Skeletal muscle tissue (tissue), 4 donors: Measurements from ENCODE around the gene CSNK1E. TPM values are rescaled to one million over a fixed set of nuclear protein-coding genes. Genes with fewer than 3 reads are reported as not detected.

Source experiments
- H3K27ac ChIP-seq: one replicate; pipeline ENCODE4 v1.7.0; 2013; ENCODE audit warnings: mild to moderate bottlenecking, low read depth, low read length, inconsistent platforms
- H3K27me3 ChIP-seq, 3 donors: one replicate each; pipeline ENCODE4 v1.7.0; 2013; ENCODE audit warnings: low read length in 3 of 3; ENCODE audit not compliant: control insufficient read depth in 3 of 3, insufficient read depth in 3 of 3
- H3K36me3 ChIP-seq, 3 donors: one replicate each; pipeline ENCODE4 v1.7.0; 2013; ENCODE audit warnings: low read length in 3 of 3; ENCODE audit not compliant: control insufficient read depth in 3 of 3, insufficient read depth in 3 of 3
- H3K4me1 ChIP-seq, 3 donors: one replicate each; pipeline ENCODE4 v1.7.0; 2013; ENCODE audit warnings: low read length in 3 of 3, mild to moderate bottlenecking in 3 of 3; ENCODE audit not compliant: control insufficient read depth in 3 of 3, insufficient read depth in 3 of 3
- H3K4me3 ChIP-seq, 3 donors: one replicate each; pipeline ENCODE4 v1.7.0; 2013; ENCODE audit warnings: low read length in 3 of 3
- H3K9ac ChIP-seq, 3 donors: one replicate each; pipeline ENCODE4 v1.7.0; 2013; ENCODE audit warnings: low read length in 3 of 3, mild to moderate bottlenecking in 3 of 3, moderate library complexity in 2 of 3, low read depth in 1 of 3
- H3K9me3 ChIP-seq, 3 donors: one replicate each; pipeline ENCODE4 v1.7.0; 2013; ENCODE audit warnings: low read length in 3 of 3; ENCODE audit not compliant: control insufficient read depth in 3 of 3
- total RNA-seq: library from RNA; depleted of rRNA; stranded (reverse); fragments of >200 nt; gene quantifications from one replicate; pipeline ENCODE4 v1.2.3, GENCODE V29; 2014
- donor health status: Osteomylitis.

CSNK1E gene
- total RNA-seq, 1 donor from 2014 or later: 71.0 TPM

GRCh38 chr22:38255697-38256096 lies 61.5 kb downstream of the CSNK1E start:
- Histone ChIP-seq H3K9me3 (no peaks in the 10 kb centered on the region), H3K4me1 (peaks cover 42 to 44% (median 44%) of the 10 kb centered on the region in 3 donors), H3K4me3 (no peak overlapping the region), H3K27me3 (no peaks in the 10 kb centered on the region), H3K27ac (peak overlapping the region; percentile 58), H3K36me3 (no peaks in the 10 kb centered on the region), H3K9ac (no peak overlapping the region)

DNA sequence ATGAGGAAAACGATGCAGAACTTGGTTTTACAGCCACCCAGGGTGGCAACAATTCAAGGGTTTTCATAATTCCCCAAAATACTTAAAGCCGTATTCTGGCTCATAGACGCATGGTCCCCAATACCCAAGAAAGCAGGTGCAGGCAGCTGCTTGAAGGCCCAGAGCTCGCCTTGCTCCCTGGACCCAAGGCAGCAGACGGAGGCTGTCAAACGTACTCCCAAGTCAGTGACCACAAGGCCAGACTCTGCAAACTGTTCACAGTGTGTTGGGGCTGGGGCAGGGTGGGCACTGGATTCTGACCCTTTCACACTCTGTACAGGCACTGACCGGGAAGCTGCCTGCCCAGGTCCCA lies 65.9 kb downstream of the CSNK1E start:
- peak overlapping the region in 1 of 3 donors; percentile 8 for H3K9ac ChIP-seq
- H3K9me3 ChIP-seq: no peaks in the 10 kb centered on the region
- H3K27me3 ChIP-seq: no peaks in the 10 kb centered on the region
- H3K4me1 ChIP-seq: peaks cover 36 to 42% (median 38%) of the 10 kb centered on the region in 3 donors
- no peak overlapping the region for H3K27ac ChIP-seq
- H3K36me3 ChIP-seq: peaks cover 14 to 17% (median 15%) of the 10 kb centered on the region in 3 donors
- H3K4me3 ChIP-seq: no peak overlapping the region

GRCh38 chr22:38250643-38251340 lies 66.4 kb downstream of the CSNK1E start:
- Histone ChIP-seq H3K36me3 (peaks cover 19 to 22% (median 20%) of the 10 kb centered on the region in 3 donors), H3K27me3 (no peaks in the 10 kb centered on the region), H3K4me1 (peaks cover 38 to 47% (median 43%) of the 10 kb centered on the region in 3 donors), H3K4me3 (no peak overlapping the region), H3K27ac (no peak overlapping the region), H3K9ac (peak overlapping the region in 1 of 3 donors; percentile 8), H3K9me3 (no peaks in the 10 kb centered on the region)

GRCh38 chr22:38249803-38250642 lies 67.2 kb downstream of the CSNK1E start:
- Histone ChIP-seq H3K4me3 (peak overlapping the region in 2 of 3 donors; percentile 29 to 37), H3K36me3 (peaks cover 24 to 25% (median 24%) of the 10 kb centered on the region in 3 donors), H3K4me1 (peaks cover 38 to 47% (median 43%) of the 10 kb centered on the region in 3 donors), H3K27me3 (no peaks in the 10 kb centered on the region), H3K9ac (no peak overlapping the region), H3K27ac (peak overlapping the region; percentile 47), H3K9me3 (no peaks in the 10 kb centered on the region)

DNA sequence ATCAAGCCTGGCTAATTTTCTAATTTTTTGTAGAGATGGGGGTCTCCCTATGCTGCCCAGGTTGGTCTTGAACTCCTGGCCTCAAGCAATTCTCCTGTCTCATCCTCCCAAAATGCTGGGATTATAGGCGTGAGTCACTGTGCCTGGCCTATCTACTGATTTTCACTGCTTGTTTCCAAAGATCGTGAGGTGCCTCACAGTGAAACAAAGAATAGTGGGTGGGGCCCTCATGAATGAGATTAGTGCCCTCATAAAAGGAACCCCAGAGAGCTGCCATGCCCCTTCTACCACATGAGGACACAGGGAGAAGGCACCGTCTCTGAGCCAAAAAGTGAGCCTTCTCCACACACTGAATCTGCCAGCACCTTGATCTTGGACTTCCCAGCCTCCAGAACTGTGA lies 67.9 kb downstream of the CSNK1E start:
- Histone ChIP-seq H3K4me1 (peaks cover 38 to 47% (median 43%) of the 10 kb centered on the region in 3 donors), H3K9ac (no peak overlapping the region), H3K36me3 (peaks cover 28 to 31% (median 28%) of the 10 kb centered on the region in 3 donors), H3K27ac (no peak overlapping the region), H3K9me3 (no peaks in the 10 kb centered on the region), H3K27me3 (no peaks in the 10 kb centered on the region), H3K4me3 (no peak overlapping the region)

GRCh38 chr22:38248280-38248679 lies 69.0 kb downstream of the CSNK1E start:
- H3K9ac ChIP-seq: no peak overlapping the region
- no peaks in the 10 kb centered on the region for H3K9me3 ChIP-seq
- no peaks in the 10 kb centered on the region for H3K27me3 ChIP-seq
- H3K36me3 ChIP-seq: peaks cover 28 to 40% (median 35%) of the 10 kb centered on the region in 3 donors
- H3K27ac ChIP-seq: no peak overlapping the region
- no peak overlapping the region for H3K4me3 ChIP-seq
- H3K4me1 ChIP-seq: peaks cover 46 to 50% (median 47%) of the 10 kb centered on the region in 3 donors

DNA sequence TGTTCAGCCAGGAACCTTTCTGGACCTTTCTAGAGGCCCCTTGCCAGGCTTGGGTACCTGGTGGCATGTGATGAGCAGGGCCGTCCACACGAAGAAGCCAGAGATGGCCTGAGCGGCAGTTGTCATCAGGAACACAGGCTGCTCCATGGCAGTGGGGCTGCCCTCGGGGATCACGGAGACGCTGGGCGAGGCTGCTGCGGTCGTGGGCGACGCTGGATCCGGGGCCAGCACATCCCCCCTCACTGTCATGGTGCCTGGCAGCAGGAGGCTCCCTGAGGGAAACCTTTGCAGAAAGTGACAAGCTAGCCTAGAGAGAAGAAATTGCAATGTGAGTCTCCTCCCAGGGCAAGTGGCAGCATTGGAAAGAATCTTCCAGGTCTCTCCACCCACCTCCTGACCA lies 69.5 kb downstream of the CSNK1E start:
- Histone ChIP-seq H3K27ac (no peak overlapping the region), H3K4me3 (no peak overlapping the region), H3K36me3 (peaks cover 28 to 42% (median 35%) of the 10 kb centered on the region in 3 donors), H3K9me3 (no peaks in the 10 kb centered on the region), H3K27me3 (no peaks in the 10 kb centered on the region), H3K9ac (peak overlapping the region in 1 of 3 donors; percentile 8), H3K4me1 (peaks cover 47 to 54% (median 49%) of the 10 kb centered on the region in 3 donors)

- no peaks in the 10 kb centered on the region for H3K27me3 ChIP-seq
- peak overlapping the region in 1 of 3 donors; percentile 54 for H3K9ac ChIP-seq
- peaks cover 45 to 53% (median 49%) of the 10 kb centered on the region in 3 donors for H3K4me1 ChIP-seq
- peaks cover 28 to 43% (median 35%) of the 10 kb centered on the region in 3 donors for H3K36me3 ChIP-seq
- no peak overlapping the region for H3K27ac ChIP-seq
- no peaks in the 10 kb centered on the region for H3K9me3 ChIP-seq
- H3K4me3 ChIP-seq: peak overlapping the region in 1 of 3 donors; percentile 13
These were observed 70.5 kb downstream of the CSNK1E start for GRCh38 chr22:38246692-38247091.

- Histone ChIP-seq H3K36me3 (peaks cover 28 to 43% (median 35%) of the 10 kb centered on the region in 3 donors), H3K9me3 (no peaks in the 10 kb centered on the region), H3K27ac (no peak overlapping the region), H3K4me1 (peaks cover 43 to 53% (median 47%) of the 10 kb centered on the region in 3 donors), H3K9ac (peak overlapping the region in 1 of 3 donors; percentile 54), H3K27me3 (no peaks in the 10 kb centered on the region), H3K4me3 (peak overlapping the region in 1 of 3 donors; percentile 13)
These were observed 71.1 kb downstream of the CSNK1E start for GRCh38 chr22:38246046-38246658.
